PFSK-1 (cell line): ENCODE measurements around the gene LMO7.

Experiments
- FOXP2 ChIP-seq: optimal IDR thresholded peaks from 2 replicates; pipeline ENCODE3; 2011; ENCODE audit warnings: borderline replicate concordance, control low read depth, inconsistent platforms; ENCODE audit not compliant: insufficient read depth; ENCODE audit errors: extremely low read length, extremely low read depth
- POLR2AphosphoS5 ChIP-seq: IDR thresholded peaks from 2 replicates; pipeline ENCODE4 v1.6.1; 2012; ENCODE audit warnings: low read depth, mild to moderate bottlenecking, control low read depth, low read length, moderate library complexity
- TAF1 ChIP-seq: IDR thresholded peaks from 2 replicates; pipeline ENCODE4 v1.6.1; 2012; ENCODE audit warnings: low read length, control low read depth, borderline replicate concordance; ENCODE audit not compliant: insufficient read depth
- TF ChIP-seq, protein P1 (sequence below), 2 experiments: IDR thresholded peaks; 2 replicates each; pipeline versions ENCODE4 v1.6.1 to v1.8.0; 2011 to 2012; ENCODE audit warnings: low read depth in 2 of 2, low read length in 2 of 2, control low read depth in 1 of 2, inconsistent platforms in 1 of 2, mild to moderate bottlenecking in 1 of 2, moderate library complexity in 1 of 2; ENCODE audit not compliant: insufficient read depth in 1 of 2

DNA sequence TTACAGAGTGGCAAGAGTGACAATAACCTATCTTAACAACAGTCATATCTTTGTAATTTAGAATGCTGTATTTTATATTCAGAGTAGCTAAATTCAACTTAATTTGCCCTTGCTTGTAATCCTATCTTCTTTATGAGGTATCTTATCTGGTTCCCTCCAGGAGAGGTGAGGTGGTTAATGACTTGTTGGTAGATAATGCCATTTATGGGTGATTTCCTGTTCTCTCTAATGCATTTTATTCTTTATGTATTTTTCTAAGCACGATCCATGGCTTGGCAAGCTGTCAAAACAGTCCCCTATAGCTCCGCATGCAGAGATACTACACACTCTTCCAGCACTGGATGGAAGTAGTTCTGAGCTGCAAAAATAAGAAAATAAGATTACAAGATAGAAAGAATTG lies 267.9 kb downstream of the LMO7 start:
- TF ChIP-seq TAF1 (no peak), POLR2AphosphoS5 (no peak), FOXP2 (no peak)
- TF ChIP-seq, protein P1, sequence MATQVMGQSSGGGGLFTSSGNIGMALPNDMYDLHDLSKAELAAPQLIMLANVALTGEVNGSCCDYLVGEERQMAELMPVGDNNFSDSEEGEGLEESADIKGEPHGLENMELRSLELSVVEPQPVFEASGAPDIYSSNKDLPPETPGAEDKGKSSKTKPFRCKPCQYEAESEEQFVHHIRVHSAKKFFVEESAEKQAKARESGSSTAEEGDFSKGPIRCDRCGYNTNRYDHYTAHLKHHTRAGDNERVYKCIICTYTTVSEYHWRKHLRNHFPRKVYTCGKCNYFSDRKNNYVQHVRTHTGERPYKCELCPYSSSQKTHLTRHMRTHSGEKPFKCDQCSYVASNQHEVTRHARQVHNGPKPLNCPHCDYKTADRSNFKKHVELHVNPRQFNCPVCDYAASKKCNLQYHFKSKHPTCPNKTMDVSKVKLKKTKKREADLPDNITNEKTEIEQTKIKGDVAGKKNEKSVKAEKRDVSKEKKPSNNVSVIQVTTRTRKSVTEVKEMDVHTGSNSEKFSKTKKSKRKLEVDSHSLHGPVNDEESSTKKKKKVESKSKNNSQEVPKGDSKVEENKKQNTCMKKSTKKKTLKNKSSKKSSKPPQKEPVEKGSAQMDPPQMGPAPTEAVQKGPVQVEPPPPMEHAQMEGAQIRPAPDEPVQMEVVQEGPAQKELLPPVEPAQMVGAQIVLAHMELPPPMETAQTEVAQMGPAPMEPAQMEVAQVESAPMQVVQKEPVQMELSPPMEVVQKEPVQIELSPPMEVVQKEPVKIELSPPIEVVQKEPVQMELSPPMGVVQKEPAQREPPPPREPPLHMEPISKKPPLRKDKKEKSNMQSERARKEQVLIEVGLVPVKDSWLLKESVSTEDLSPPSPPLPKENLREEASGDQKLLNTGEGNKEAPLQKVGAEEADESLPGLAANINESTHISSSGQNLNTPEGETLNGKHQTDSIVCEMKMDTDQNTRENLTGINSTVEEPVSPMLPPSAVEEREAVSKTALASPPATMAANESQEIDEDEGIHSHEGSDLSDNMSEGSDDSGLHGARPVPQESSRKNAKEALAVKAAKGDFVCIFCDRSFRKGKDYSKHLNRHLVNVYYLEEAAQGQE (IDR thresholded peaks at IDR 0.05; ENCODE audit: insufficient read depth in 1 of 2, low read depth in 2 of 2, low read length in 2 of 2), result no peak
